GM18520 (cell line): Measurements from ENCODE around the gene RHBDL1.

Experiments used
- ATAC-seq: cut with Tn5 transposase; IDR thresholded peaks from one replicate; pipeline ENCODE4 v1.9.1; 2021; ENCODE audit not compliant: unreplicated experiment

RHBDL1 gene

DNA sequence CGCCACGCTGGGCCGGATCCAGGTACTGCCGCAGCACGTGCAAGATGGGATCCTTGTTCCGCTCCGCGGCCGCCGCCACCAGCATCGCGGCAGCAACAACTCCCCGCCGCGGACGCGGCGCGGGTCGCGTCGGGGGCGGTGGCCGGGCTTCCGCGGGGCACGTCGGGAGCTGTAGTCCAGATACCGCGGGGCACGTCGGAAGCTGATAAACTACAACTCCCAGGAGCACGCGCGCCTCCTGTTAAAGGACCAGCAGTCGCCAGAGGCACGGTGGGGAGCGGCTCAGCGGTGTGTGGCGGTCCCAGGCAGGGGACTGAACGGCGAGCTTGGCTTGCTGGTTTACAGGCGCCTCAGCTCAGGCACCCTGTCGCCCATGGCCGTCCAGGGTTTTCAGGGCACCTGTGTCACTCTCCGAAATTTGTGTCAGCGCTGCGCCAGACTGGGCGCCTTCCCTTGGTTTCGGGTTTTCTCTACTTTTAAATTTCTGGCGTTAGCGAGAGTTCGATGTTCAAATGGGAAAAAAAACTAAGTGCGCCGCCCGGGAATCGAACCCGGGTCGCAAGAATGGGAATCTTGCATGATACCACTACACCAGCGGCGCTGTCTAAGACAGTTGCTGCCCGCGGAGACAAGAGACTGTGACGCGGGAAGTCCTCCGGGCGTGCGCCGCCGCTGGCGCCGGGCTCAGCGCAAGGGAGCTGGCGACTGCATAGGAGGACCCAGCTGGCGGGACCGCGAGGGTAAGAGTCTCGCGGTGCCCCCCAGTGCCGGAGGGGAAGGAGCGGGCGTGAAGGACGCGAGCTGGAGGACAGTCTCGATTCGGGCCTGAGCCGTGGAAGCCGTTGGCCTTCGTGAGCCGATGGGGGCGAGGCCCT, 39.0 kb upstream of the RHBDL1 start, which contains the start of gene METTL26:
TSS of gene METTL26 (minus strand) at position 100 of the 875 bp plus-strand sequence. CDS start at position 85, 15 bp downstream.
- ATAC-seq = peak; percentile 71

DNA sequence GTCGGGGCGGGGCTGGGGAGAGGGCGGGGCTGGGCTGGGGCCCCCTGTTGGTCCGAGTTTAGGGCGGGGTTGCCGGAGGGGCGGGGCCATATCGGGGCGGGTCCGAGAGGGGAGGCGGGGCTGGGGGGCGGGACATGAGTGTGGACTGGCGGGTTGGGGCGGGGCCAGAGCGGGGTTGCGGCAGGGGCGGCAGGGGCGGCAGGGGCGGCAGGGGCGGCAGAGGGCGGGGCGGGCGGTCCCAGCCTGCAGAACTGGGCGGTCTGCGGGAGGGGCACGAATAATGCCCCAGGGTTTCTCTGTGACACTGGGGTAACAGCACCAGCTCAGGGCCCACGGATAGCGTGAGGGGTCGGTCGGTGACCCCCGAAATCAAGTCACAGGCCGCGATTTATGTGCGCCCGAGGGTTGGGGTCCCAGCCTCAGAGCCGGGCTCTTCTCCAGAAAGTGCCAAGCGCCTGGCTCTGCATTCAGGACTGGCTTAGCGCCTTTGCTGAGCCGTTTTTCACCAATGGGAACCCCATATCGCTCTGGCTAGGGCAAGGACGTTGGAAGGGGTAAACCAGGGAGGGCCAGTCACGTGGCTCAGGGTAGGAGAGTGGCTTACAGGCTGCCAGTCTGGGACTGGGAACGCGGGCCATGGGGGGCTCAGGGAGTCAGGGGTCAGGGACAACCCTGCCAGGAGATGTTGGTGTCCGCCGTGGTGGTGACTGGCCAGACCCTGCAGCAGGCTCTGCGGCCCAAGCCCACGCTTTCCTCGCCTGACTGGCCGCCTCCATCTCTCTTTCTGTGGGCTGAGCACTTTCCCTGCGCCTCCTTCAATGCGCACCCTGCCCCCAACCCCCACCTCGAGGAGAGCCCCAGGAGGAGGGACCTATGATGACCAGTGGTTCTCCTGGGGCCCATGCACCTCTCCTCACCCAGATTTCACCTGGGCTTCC, 38.1 kb upstream of the RHBDL1 start:
- no peak for ATAC-seq

DNA sequence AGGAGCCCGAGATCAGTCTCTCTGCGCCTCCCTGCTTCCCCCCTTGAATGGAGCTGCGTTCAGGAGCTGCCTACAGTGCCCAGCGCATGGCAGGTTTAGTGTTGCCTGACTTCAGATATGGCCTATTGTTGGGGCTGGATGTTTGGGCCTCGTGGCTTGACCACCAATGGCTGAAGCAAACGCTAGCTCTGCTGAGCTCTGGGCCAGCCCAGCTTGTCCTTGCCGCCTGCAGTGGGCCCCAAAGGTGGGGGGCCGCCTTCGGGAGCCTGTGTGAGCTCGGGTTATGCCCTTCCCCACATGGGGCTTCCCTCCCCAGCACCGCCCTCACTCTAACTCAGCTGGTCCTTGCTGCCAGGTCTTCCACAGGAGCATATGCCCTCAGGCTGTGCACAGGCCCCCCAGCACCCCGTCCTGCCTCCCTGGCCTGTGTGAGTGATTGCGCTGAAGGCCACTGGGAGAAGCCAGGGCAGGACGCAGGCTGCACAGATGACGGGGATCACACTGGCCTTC, 37.4 kb upstream of the RHBDL1 start:
- no peak for ATAC-seq

GRCh38 chr16:638836-639235, 36.6 kb upstream of the RHBDL1 start:
- no peak for ATAC-seq

DNA sequence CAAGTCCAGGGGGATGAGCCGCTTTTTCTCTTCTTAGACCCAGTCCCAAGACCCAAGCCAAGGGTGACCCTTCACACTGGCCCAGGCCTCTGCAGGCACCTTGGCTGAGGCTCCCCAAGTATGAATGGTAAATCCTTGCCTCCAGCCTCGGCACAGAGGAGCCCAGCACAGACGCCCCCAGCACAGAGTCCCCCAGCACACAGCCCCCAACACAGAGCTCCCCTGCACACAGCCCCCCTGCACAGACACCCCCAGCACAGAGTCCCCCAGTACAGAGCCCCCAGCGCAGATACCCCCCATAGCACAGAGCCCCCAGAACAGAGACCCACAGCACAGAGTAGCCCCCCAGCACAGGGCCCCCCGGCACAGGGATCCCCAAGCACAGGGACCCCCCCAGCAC, 34.9 kb upstream of the RHBDL1 start:
- ATAC-seq = no peak

GRCh38 chr16:641326-642188, 33.9 kb upstream of the RHBDL1 start, which contains the start of gene MCRIP2:
MCRIP2 (plus strand) TSS chr16:641828; CDS start chr16:641992, 164 bp downstream.
- ATAC-seq = no peak

- ATAC-seq = no peak
Measured at GRCh38 chr16:642189-643049, 33.1 kb upstream of the RHBDL1 start.

- no peak for ATAC-seq
Measured at GRCh38 chr16:643050-643368, 32.5 kb upstream of the RHBDL1 start.

DNA sequence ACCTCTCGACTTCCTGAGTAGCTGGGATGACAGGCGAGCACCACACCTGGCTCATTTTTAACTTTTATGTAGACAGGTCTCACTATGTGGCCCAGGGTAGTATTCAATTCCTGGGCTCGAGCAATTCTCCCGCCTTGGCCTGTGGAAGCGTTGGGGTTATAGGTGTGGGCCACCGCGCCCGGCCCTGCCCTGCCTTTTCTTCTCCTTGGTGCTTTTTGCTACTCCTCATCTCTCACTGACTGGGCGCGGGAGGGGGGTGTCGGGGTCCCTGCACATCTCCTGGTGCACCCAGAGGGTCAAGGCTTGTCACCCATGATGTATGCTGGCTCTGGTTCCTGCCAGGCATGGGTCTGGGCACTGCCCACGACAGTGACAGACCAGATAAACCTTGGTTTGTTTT, 30.9 kb upstream of the RHBDL1 start:
- ATAC-seq = no peak

DNA sequence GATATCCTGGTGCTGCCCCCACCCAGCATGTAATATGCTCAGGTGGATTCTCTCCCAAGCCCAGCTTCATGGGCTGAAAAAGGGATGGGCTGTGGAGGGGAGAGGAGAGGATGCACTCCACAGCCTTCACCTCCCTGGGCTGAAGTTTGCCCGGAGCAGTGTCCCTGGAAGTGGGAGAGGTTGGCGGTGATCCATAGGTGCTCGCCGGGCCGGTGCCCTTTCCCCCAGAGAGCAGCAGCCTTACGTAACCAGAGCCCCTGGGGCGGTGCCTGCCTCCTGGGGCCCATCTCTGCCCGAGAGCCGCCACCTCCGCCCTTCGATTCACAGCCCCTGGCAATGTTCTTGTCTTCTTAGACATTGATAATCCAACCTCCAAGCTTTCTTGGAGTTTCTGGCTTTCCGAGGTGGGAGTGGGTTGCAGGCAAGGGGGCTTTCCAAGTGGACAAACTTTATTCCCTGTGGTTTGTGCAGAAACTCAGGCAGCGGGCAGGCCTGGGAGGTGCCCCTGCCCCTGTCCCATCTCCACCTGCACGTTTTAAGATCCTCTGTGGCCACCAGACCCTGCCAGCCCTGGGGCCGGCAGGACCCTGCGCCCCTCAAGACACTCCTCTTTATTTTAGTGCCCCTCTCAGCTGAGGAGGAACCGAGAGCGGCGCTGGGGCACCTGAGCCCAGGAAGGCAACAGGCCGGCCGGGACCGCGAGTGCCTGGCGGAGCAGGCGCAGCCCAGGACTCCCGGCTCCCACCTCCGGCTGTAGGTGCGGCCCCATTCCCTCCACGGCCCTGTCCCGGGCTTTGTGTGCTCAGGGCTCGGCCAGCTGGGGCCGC, 29.4 kb upstream of the RHBDL1 start:
- ATAC-seq = no peak

DNA sequence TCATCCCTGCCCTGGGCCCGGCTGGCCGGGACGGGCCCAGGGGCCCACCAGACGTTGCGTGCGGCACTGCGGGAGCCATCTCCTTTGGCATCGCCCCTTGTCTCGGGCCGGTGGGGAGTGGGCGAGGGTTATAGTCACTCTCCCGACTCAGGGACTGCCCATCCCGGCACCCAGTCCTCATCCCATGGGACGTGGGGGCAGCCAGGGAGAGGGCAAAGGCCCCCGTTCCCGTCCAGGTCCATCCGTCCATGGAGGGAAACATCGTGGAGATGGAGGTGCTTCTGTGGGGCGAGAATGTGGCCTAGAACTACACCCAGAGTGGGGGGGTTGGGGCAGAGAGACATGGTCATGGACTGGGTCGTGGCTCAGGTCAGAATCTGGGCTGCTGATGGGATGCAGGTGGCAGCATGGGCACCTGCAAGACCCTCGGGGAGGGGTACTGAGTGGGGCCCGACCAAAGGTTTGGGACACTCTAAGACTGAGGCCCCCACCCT, 28.7 kb upstream of the RHBDL1 start:
- no peak for ATAC-seq

DNA sequence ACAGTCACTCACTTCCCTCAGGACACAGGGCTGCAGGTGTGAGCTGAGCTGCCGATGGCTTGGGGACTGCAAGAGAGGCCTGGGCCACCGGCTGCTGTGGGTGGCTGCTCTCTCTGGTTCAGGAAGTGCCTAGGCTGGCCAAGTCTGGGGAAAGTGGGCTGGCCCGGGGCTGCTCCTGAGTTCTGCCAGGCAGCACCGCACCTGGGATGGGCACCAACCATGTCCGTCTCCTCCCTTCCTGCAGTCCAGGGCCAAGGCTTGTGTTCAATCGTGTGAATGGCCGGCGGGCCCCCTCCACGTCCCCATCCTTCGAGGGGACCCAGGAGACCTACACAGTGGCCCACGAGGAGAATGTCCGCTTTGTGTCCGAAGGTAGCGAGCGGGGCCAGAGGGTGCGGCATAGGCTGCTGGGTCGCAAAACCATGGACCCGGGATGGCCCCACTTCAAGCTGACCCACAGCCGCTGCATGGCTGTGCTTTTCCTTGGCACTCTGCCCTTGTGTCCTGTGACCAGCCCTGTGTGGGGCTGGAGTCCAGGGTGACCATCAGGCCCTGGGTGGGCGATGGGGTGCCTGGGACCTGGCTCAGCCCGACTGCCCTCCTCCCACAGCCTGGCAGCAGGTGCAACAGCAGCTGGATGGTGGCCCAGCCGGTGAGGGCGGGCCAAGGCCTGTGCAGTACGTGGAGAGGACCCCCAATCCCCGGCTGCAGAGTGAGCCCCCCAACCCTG, 28.1 kb upstream of the RHBDL1 start:
- no peak for ATAC-seq

GRCh38 chr16:648071-648780, 27.2 kb upstream of the RHBDL1 start:
- no peak for ATAC-seq

GRCh38 chr16:648781-649589, 26.5 kb upstream of the RHBDL1 start, which contains the start of gene WDR90:
WDR90 (plus strand) TSS chr16:649365; CDS start chr16:649417, 52 bp downstream.
- ATAC-seq = peak; percentile 87

- no peak for ATAC-seq
Measured at GRCh38 chr16:649631-650030, 25.8 kb upstream of the RHBDL1 start.

- no peak for ATAC-seq
Measured at GRCh38 chr16:651844-652243, 23.6 kb upstream of the RHBDL1 start.
